Dendritic cell treated with granulocyte-macrophage colony-stimulating factor and Interleukin-4, amounts not matched to agents 40 ng/mL and 50 ng/mL, for 4 days (primary cell): ENCODE results near the gene RNF41.
"Not testable (repeated sequence)": the region's sequence is repeated elsewhere in the genome, so short reads cannot be mapped to it uniquely, and the experiment has no call there.

ENCODE experiments used
- H3K27ac Mint-ChIP-seq: one replicate; pipeline ENCODE4 v1.8.0; 2022; ENCODE audit warnings: mild to moderate bottlenecking, mixed read lengths
- H3K27me3 Mint-ChIP-seq: one replicate; pipeline ENCODE4 v1.8.0; 2022; ENCODE audit warnings: mild to moderate bottlenecking, mixed read lengths
- H3K36me3 Mint-ChIP-seq: one replicate; pipeline ENCODE4 v1.8.0; 2022; ENCODE audit warnings: low read depth, mixed read lengths
- H3K4me1 Mint-ChIP-seq: one replicate; pipeline ENCODE4 v1.8.0; 2022; ENCODE audit warnings: low read depth, mixed read lengths
- H3K4me3 Mint-ChIP-seq: one replicate; pipeline ENCODE4 v1.8.0; 2022; ENCODE audit warnings: mild to moderate bottlenecking, moderate library complexity, mixed read lengths
- H3K9me3 Mint-ChIP-seq: one replicate; pipeline ENCODE4 v1.8.0; 2022; ENCODE audit warnings: mixed read lengths
- intact Hi-C: fragments of 100-400 bp; cut with micrococcal nuclease; formaldehyde crosslinking; loops from one replicate; pipeline ENCODE4 v1.15.0; 2022

RNF41 gene

DNA sequence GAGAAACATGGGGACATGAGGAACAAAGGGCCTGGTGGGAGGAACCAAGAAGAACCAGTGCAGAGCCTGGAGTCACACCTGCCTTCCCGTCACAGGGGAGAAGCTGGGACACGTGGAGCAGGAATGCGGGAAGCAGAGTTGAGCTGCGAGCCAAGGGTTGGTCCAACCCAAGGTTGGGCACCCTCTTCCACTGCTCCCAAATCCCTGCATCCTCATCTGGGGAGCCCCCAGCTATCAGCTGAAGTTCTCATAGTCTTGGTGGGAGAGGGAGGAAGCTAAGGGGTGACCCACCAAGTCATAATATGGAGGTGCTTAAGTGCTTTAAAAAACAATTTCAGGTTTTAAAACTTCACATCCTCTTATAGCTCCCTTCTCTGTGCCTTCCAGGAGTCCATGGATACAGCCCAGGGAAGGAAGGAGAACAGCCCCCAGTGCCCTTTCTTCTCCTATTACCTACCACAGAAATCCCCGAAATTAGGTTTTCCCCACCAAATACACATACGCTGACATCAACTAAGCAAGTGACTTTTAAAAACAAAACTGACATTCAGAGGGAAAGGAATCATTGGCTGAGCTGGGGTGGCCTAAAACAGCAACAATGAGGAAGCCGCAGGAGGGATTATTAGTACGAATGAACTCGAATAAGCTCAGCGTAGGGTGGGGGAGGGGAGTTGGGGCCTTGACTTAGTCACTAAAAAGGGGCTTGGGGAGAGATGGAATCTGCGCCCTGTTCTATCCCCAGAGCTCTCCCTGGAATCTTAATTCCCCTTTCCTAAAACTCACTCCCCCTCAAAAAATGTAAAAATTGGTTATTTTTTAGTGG, 59.0 kb downstream of the RNF41 start:
- no peaks in the 10 kb centered on the region for H3K9me3 Mint-ChIP-seq
- H3K36me3 Mint-ChIP-seq = peaks cover 100% of the 10 kb centered on the region
- H3K4me3 Mint-ChIP-seq = no peak overlapping the region
- H3K27me3 Mint-ChIP-seq = no peaks in the 10 kb centered on the region
- intact Hi-C loops = no loop called here
- H3K4me1 Mint-ChIP-seq = peaks cover 40% of the 10 kb centered on the region
- no peak overlapping the region for H3K27ac Mint-ChIP-seq

GRCh38 chr12:56161690-56162351, 59.9 kb downstream of the RNF41 start:
- Mint-ChIP-seq H3K27me3 (no peaks in the 10 kb centered on the region), H3K36me3 (peaks cover 95% of the 10 kb centered on the region), H3K9me3 (no peaks in the 10 kb centered on the region), H3K4me3 (no peak overlapping the region), H3K4me1 (peaks cover 47% of the 10 kb centered on the region), H3K27ac (peak overlapping the region; percentile 60)
- intact Hi-C loops = no loop called here

DNA sequence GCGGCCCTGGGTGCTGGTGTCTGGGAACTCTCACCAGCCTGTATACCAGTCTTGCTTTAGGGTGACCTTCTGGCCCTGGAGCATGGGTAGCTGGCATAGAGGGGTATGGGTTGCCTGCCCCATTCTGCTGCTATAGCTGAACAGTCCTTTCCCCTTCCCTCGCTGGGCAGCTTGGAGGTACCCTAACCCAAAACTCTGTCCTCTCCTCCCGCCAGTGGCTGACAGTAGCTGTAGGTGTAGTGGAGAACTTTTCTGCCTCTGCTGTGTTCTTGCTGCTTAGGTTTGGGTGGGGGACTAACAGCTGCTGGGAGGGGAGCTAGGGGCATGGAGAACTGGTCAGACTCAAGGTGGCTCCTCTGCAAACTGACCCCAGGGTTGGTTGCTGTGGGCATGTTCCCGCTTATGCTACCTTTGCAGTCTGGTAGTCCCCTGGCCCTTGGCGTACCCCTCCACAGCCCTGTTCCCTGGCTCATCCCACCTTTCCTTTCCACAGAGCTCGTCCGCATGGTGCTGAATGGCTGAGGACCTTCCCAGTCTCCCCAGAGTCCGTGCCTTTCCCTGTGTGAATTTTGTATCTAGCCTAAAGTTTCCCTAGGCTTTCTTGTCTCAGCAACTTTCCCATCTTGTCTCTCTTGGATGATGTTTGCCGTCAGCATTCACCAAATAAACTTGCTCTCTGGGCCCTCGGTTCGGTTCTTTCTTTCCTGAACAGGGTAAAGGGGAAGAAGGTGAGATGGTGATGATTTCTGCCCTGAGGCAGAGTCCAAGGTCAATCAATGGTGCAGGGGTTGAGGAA, 60.6 kb downstream of the RNF41 start:
- Mint-ChIP-seq H3K9me3 (no peaks in the 10 kb centered on the region), H3K36me3 (peaks cover 88% of the 10 kb centered on the region), H3K4me3 (peak overlapping the region; percentile 93), H3K4me1 (peaks cover 47% of the 10 kb centered on the region), H3K27ac (peak overlapping the region; percentile 98), H3K27me3 (no peaks in the 10 kb centered on the region)
- intact Hi-C loops = no loop called here

DNA sequence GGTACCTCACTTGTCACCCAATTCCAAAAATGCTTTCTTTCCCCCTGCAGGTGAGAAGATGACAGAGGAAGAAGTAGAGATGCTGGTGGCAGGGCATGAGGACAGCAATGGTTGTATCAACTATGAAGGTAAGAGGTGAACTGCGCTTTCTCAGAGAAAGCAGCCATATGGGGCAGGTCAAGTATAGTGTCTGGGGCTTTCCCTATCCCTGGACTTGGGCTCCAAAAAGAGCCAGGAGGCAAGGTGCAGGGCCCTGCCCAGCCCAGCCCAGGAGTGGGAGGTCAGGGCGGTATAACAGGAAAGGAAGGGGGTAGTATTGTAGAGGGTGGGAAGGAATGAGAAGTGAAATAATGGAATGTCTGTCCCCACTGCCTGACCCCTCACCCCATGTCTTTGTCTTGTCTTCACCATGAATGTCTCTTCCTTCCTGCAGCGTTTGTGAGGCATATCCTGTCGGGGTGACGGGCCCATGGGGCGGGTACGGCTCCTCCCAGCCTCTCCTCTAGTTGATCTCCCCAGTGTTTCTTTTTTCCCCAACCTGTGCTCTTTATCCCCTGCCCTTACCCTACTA, 61.4 kb downstream of the RNF41 start:
- peak overlapping the region; percentile 93 for H3K4me3 Mint-ChIP-seq
- no peaks in the 10 kb centered on the region for H3K27me3 Mint-ChIP-seq
- peak overlapping the region; percentile 98 for H3K27ac Mint-ChIP-seq
- intact Hi-C loops = no loop called here
- H3K4me1 Mint-ChIP-seq = peaks cover 47% of the 10 kb centered on the region
- peaks cover 86% of the 10 kb centered on the region for H3K36me3 Mint-ChIP-seq
- H3K9me3 Mint-ChIP-seq = no peaks in the 10 kb centered on the region

DNA sequence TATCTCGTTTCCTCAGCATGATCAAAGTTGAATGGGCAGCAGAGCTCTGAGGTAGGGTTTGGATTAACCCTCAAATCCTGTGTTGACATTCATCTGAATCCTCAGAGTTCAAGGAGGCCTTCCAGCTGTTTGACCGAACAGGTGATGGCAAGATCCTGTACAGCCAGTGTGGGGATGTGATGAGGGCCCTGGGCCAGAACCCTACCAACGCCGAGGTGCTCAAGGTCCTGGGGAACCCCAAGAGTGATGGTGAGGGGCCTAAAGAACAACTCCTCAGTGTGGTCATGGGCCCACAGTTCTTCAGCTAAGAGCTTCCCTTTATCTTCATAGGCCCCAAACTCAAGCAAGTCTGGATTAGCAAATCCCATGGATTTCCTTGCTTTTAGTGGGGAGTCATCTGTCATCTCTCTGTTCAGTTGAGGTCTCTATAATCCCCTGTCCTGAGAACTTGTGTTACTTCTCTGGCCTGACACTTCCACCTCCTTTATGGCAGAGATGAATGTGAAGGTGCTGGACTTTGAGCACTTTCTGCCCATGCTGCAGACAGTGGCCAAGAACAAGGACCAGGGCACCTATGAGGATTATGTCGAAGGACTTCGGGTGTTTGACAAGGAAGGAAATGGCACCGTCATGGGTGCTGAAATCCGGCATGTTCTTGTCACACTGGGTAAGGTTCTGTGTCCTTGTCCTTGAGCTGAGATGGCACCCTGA, 62.1 kb downstream of the RNF41 start:
- Mint-ChIP-seq H3K27me3 (no peaks in the 10 kb centered on the region), H3K4me1 (peaks cover 51% of the 10 kb centered on the region), H3K27ac (peak overlapping the region; percentile 98), H3K36me3 (peaks cover 80% of the 10 kb centered on the region), H3K4me3 (peak overlapping the region; percentile 93), H3K9me3 (no peaks in the 10 kb centered on the region)
- intact Hi-C loops = loop anchor here (2.0 kb wide), 2 partner anchors 29 to 41 kb away; partner anchors contain the start of genes SMARCC2 and ZC3H10

DNA sequence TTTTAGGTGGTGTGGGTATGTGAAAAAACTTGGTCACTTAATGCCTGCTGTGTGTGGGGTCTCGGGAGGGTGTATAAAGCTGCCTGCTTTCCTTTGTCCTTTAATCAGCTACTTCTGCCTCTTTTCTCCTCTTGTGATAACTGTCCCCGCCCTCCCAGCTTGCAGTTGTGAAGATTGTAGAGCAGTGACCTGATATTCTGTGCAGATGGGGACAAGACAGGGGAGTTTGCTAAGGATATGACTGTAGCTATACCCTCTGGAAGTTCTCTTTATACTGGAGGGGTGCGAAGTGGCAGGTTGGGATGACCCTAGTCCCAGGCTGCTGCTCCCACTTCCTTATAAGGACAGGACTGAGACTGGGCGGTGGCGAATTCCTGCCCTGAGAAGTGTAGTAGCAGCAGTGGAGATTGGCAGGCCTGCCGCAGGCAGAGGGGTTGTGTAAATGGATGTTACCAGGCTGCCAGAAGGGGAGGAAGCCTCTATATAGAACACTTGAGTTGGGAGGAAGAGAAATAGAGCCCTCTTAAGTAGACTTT, 62.7 kb downstream of the RNF41 start:
- H3K4me3 Mint-ChIP-seq = peak overlapping the region; percentile 93
- intact Hi-C loops = loop anchor here (1.0 to 2.0 kb wide), 3 partner anchors 30 to 40 kb away; partner anchors contain the start of genes ESYT1, SMARCC2 and ZC3H10
- no peaks in the 10 kb centered on the region for H3K9me3 Mint-ChIP-seq
- peaks cover 56% of the 10 kb centered on the region for H3K4me1 Mint-ChIP-seq
- H3K27me3 Mint-ChIP-seq = no peaks in the 10 kb centered on the region
- peaks cover 74% of the 10 kb centered on the region for H3K36me3 Mint-ChIP-seq
- H3K27ac Mint-ChIP-seq = peak overlapping the region; percentile 98

GRCh38 chr12:56158029-56158925, 63.4 kb downstream of the RNF41 start, which contains the start of gene MYL6:
Gene MYL6 (plus strand): TSS chr12:56158359. CDS start chr12:56158402, 43 bp downstream.
- H3K27ac Mint-ChIP-seq = peak within 1 kb of the TSS; percentile 98
- H3K4me1 Mint-ChIP-seq = peaks cover 63% of the 10 kb centered on the region
- no peaks in the 10 kb centered on the region for H3K9me3 Mint-ChIP-seq
- H3K27me3 Mint-ChIP-seq = no peaks in the 10 kb centered on the region
- intact Hi-C loops = loop anchor here (1.0 to 2.0 kb wide), 3 partner anchors 30 to 39 kb away; partner anchors contain the start of genes ESYT1, SMARCC2 and ZC3H10
- H3K4me3 Mint-ChIP-seq = peak within 1 kb of the TSS; percentile 93
- H3K36me3 Mint-ChIP-seq = peaks cover 67% of the 10 kb centered on the region

DNA sequence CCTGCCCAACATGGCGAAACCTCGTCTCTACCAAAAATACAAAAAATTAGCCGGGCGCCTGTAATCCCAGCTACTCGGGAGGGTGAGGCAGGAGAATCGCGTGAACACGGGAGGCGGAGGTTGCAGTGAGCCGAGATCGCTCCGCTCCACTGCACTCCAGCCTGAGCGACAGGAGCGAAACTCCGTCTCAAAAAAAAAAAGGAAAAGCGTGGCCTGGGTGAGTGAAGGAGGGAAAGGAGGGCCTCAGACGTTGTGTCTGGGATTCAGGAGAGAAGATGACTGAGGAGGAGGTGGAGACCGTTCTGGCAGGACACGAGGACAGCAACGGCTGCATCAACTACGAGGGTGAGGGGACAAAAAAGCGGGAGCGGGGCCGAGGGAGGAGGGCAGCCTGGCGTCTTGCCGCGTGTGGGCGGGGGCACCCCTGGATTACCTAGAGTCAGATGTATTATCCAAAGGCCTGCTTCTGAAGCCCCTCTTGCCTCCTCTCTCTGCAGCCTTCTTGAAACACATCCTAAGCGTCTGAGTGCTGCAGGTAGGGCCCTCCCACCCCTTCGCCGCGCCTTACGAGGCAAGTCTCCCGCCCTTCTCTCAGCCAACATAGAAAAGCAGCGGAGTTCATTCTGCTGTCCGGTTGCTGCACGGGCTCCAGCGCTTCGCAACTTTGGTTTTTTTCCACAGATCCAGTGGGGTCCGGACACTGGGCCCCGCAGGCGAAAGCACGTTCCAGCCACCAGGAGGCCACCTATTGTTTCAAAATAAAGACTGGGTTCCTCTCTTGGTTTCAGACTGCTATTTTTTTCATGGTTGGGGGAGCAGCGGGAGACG, 64.3 kb downstream of the RNF41 start:
- Mint-ChIP-seq H3K4me1 (peaks cover 68% of the 10 kb centered on the region), H3K36me3 (peaks cover 61% of the 10 kb centered on the region), H3K9me3 (no peaks in the 10 kb centered on the region), H3K27ac (peak overlapping the region; percentile 98), H3K27me3 (no peaks in the 10 kb centered on the region), H3K4me3 (peak overlapping the region; percentile 93)
- intact Hi-C loops = loop anchor here (1.0 to 2.0 kb wide), 3 partner anchors 29 to 39 kb away; partner anchors contain the start of genes ESYT1, SMARCC2 and ZC3H10

- Mint-ChIP-seq H3K4me1 (peaks cover 71% of the 10 kb centered on the region), H3K36me3 (peaks cover 61% of the 10 kb centered on the region), H3K27ac (peak overlapping the region; percentile 98), H3K4me3 (peak overlapping the region; percentile 93)
- H3K9me3 Mint-ChIP-seq, H3K27me3 Mint-ChIP-seq, intact Hi-C loops: not testable (repeated sequence)
Observed at GRCh38 chr12:56156464-56157200, 65.1 kb downstream of the RNF41 start.

DNA sequence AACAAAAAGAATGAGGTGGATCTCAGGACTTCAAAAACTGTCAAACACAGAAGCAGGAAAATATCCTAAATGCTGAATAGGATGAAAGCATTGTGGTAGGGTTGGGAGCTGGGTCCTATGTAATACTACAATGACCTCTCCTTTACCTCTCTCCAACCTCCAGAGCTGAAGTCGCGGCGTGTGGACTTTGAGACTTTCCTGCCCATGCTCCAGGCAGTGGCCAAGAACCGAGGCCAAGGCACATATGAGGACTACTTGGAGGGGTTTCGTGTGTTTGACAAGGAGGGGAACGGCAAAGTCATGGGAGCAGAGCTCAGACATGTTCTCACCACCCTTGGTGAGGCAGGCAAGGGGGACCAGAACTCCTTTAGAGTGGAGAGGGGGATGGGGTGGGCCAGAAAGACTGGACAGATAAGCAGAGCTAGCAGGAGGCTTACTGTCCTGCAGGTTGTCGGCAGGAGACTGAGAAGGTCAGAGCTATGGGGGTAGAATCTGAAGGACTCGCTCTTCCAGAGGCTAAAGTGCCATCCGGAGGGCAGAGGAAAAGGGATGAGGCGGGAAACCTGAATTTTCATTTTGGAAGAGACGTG, 66.4 kb downstream of the RNF41 start:
- H3K4me3 Mint-ChIP-seq = no peak overlapping the region
- intact Hi-C loops = no loop called here
- H3K36me3 Mint-ChIP-seq = peaks cover 50% of the 10 kb centered on the region
- no peaks in the 10 kb centered on the region for H3K27me3 Mint-ChIP-seq
- H3K4me1 Mint-ChIP-seq = peaks cover 69% of the 10 kb centered on the region
- no peaks in the 10 kb centered on the region for H3K9me3 Mint-ChIP-seq
- peak overlapping the region; percentile 10 for H3K27ac Mint-ChIP-seq

DNA sequence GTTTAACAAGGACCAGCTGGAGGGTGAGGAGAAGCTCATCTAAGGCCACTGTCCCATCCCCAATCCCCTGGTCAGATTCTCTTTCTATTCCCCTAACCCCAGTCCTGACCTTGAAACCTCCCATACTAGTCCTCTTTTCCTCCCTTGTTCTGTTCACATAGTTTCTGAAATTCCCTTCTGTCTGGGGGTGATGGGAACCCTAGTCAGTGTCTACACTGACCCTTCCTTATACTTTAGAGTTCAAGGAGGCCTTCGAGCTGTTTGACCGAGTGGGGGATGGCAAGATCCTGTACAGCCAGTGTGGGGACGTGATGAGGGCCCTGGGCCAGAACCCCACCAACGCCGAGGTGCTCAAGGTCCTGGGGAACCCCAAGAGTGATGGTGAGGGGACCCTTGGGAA, 66.9 kb downstream of the RNF41 start:
- peaks cover 69% of the 10 kb centered on the region for H3K4me1 Mint-ChIP-seq
- no peaks in the 10 kb centered on the region for H3K9me3 Mint-ChIP-seq
- H3K27ac Mint-ChIP-seq = peak overlapping the region; percentile 94
- H3K27me3 Mint-ChIP-seq = no peaks in the 10 kb centered on the region
- H3K4me3 Mint-ChIP-seq = no peak overlapping the region
- H3K36me3 Mint-ChIP-seq = peaks cover 49% of the 10 kb centered on the region
- intact Hi-C loops = no loop called here
